Osteoblast (primary cell): ENCODE measurements around the gene ATM. TPM values are rescaled to one million over a fixed set of nuclear protein-coding genes. Genes with fewer than 3 reads are reported as not detected.

Experiments
- DNase-seq: peaks from one replicate; pipeline ENCODE4 v3.0.0; 2011; ENCODE audit warnings: low spot score, mixed read lengths; ENCODE audit not compliant: insufficient read length; ENCODE audit errors: missing footprints
- H2AFZ ChIP-seq: 2 replicates; pipeline ENCODE4 v1.6.0; 2011; ENCODE audit warnings: mild to moderate bottlenecking, low read length
- H3K27ac ChIP-seq: 2 replicates; pipeline ENCODE4 v1.5.1; 2011; ENCODE audit warnings: mild to moderate bottlenecking, low read depth, low read length, moderate library complexity
- H3K27me3 ChIP-seq: 2 replicates; pipeline ENCODE4 v1.6.0; 2012; ENCODE audit warnings: mild to moderate bottlenecking, control low read depth, inconsistent platforms, low read length, moderate library complexity; ENCODE audit not compliant: insufficient read depth
- H3K36me3 ChIP-seq: 2 replicates; pipeline ENCODE4 v1.5.1; 2011; ENCODE audit warnings: mild to moderate bottlenecking, low read length, control low read depth, moderate library complexity; ENCODE audit not compliant: insufficient read depth
- H3K4me1 ChIP-seq: 2 replicates; pipeline ENCODE4 v1.5.1; 2011; ENCODE audit warnings: mild to moderate bottlenecking, low read length, control low read depth, moderate library complexity; ENCODE audit not compliant: insufficient read depth
- H3K4me2 ChIP-seq: 2 replicates; pipeline ENCODE4 v1.6.0; 2011; ENCODE audit warnings: mild to moderate bottlenecking, low read length; ENCODE audit not compliant: insufficient read depth
- H3K4me3 ChIP-seq: fragments of 200-600 bp; sonication (generic); 3 replicates; pipeline ENCODE4 v1.5.1; 2012; ENCODE audit warnings: mild to moderate bottlenecking, low read length, inconsistent platforms; ENCODE audit not compliant: insufficient read depth
- H3K79me2 ChIP-seq: 2 replicates; pipeline ENCODE4 v1.6.0; 2012; ENCODE audit warnings: mild to moderate bottlenecking, low read length, control low read depth, inconsistent platforms; ENCODE audit not compliant: insufficient read depth
- H3K9me3 ChIP-seq: 2 replicates; pipeline ENCODE4 v1.5.1; 2011; ENCODE audit warnings: low read depth, low read length, control low read depth
- H4K20me1 ChIP-seq: 2 replicates; pipeline ENCODE4 v1.6.0; 2012; ENCODE audit warnings: mild to moderate bottlenecking, low read length, control low read depth; ENCODE audit not compliant: insufficient read depth
- CTCF ChIP-seq: IDR thresholded peaks from 2 replicates; pipeline ENCODE4 v1.5.1; 2011; ENCODE audit warnings: mild to moderate bottlenecking, low read depth, low read length, moderate library complexity; ENCODE audit errors: extremely low read depth
- total RNA-seq: library from RNA; depleted of rRNA; stranded (reverse); fragments of >200 nt; gene quantifications from 2 replicates; pipeline ENCODE4 v1.2.3, GENCODE V29; 2012

Gene ATM
- 120 and 172 TPM in 2 replicates for total RNA-seq

DNA sequence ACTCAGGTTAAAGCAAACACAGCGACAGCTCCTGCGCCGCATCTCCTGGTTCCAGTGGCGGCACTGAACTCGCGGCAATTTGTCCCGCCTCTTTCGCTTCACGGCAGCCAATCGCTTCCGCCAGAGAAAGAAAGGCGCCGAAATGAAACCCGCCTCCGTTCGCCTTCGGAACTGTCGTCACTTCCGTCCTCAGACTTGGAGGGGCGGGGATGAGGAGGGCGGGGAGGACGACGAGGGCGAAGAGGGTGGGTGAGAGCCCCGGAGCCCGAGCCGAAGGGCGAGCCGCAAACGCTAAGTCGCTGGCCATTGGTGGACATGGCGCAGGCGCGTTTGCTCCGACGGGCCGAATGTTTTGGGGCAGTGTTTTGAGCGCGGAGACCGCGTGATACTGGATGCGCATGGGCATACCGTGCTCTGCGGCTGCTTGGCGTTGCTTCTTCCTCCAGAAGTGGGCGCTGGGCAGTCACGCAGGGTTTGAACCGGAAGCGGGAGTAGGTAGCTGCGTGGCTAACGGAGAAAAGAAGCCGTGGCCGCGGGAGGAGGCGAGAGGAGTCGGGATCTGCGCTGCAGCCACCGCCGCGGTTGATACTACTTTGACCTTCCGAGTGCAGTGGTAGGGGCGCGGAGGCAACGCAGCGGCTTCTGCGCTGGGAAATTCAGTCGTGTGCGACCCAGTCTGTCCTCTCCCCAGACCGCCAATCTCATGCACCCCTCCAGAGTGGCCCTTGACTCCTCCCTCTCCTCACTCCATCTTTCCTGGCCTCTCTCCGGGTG is at the start of gene ATM, which contains the start of gene NPAT:
Gene ATM, plus strand, starts transcription at position 494 of the 774 bp plus-strand sequence. CDS start 4,558 bp downstream, outside the sequence.
Gene NPAT, minus strand, starts transcription at position 65 of the 774 bp plus-strand sequence. CDS start 102 bp downstream, outside the sequence.
- Histone ChIP-seq H3K4me2 (peak within 1 kb of the TSS; percentile 93), H2AFZ (peak within 1 kb of the TSS; percentile 98), H3K4me1 (peaks cover 28% of the 10 kb centered on the region), H3K9me3 (no peaks in the 10 kb centered on the region), H3K4me3 (peak within 1 kb of the TSS; percentile 93), H3K27ac (peak within 1 kb of the TSS; percentile 95), H3K36me3 (peaks cover 5% of the 10 kb centered on the region), H3K27me3 (no peaks in the 10 kb centered on the region), H4K20me1 (no peaks in the 10 kb centered on the region), H3K79me2 (peaks cover 79% of the 10 kb centered on the region)
- DNase-seq, result peak; percentile 90
- peak; percentile 78 for TF ChIP-seq CTCF

DNA sequence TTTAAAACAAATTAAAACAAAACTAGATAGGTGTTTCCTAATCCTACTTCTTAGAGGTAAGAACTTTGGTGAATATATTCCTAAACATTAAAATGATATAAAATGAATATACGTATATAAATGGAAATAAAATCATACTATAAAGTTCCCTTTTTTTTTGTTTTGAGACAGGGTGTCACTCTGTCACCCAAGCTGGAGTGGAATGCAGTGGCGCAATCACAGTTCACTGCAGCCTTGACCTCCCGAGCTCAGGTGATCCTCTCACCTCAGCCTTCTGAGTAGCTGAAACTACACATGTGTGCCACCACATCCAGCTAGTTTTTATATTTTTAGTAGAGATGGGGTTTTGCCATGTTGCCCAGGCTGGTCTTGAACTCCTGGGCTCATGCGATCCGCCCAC is 45.3 kb upstream of the ATM start:
- no peak overlapping the region for H3K4me3 ChIP-seq
- H3K36me3 ChIP-seq, result peaks cover 8% of the 10 kb centered on the region
- no peaks in the 10 kb centered on the region for H3K9me3 ChIP-seq
- no peaks in the 10 kb centered on the region for H4K20me1 ChIP-seq
- no peak overlapping the region for H2AFZ ChIP-seq
- no peak overlapping the region for H3K27ac ChIP-seq
- no peaks in the 10 kb centered on the region for H3K27me3 ChIP-seq
- no peak for TF ChIP-seq CTCF
- H3K4me2 ChIP-seq, result no peak overlapping the region
- no peaks in the 10 kb centered on the region for H3K79me2 ChIP-seq
- H3K4me1 ChIP-seq, result no peaks in the 10 kb centered on the region
- no peak for DNase-seq

GRCh38 chr11:108193725-108194124 is 29.1 kb upstream of the ATM start:
- H3K79me2 ChIP-seq, result peaks cover 11% of the 10 kb centered on the region
- no peak for DNase-seq
- no peaks in the 10 kb centered on the region for H4K20me1 ChIP-seq
- H3K27ac ChIP-seq, result no peak overlapping the region
- H2AFZ ChIP-seq, result no peak overlapping the region
- no peak for TF ChIP-seq CTCF
- H3K27me3 ChIP-seq, result no peaks in the 10 kb centered on the region
- H3K9me3 ChIP-seq, result no peaks in the 10 kb centered on the region
- peaks cover 18% of the 10 kb centered on the region for H3K36me3 ChIP-seq
- H3K4me1 ChIP-seq, result no peaks in the 10 kb centered on the region
- no peak overlapping the region for H3K4me2 ChIP-seq
- H3K4me3 ChIP-seq, result no peak overlapping the region

- Histone ChIP-seq H3K4me2 (no peak overlapping the region), H3K9me3 (no peaks in the 10 kb centered on the region), H3K4me1 (peaks cover 12% of the 10 kb centered on the region), H3K27me3 (no peaks in the 10 kb centered on the region), H3K27ac (no peak overlapping the region), H3K4me3 (no peak overlapping the region), H4K20me1 (no peaks in the 10 kb centered on the region), H2AFZ (no peak overlapping the region), H3K36me3 (peaks cover 12% of the 10 kb centered on the region), H3K79me2 (peaks cover 21% of the 10 kb centered on the region)
- TF ChIP-seq CTCF, result no peak
- no peak for DNase-seq
Observed at GRCh38 chr11:108196901-108197300, 26.0 kb upstream of the ATM start.
